Mucosa of descending colon (tissue), 3 donors: Measurements from ENCODE around the gene ALDH1A1. TPM values are rescaled to one million over a fixed set of nuclear protein-coding genes. Genes with fewer than 3 reads are reported as not detected.

Experiments
- ATAC-seq: fragments of 200-7000 bp; cut with Tn5 transposase; one replicate; pipeline ENCODE4 v1.9.1; 2020; ENCODE audit warnings: mild to moderate bottlenecking, moderate library complexity
- DNase-seq, 3 donors: peaks; one replicate each; pipeline ENCODE4 v3.0.0-alpha.2; 2020
- H3K36me3 ChIP-seq: fragments of 200-600 bp; one replicate; pipeline ENCODE4 v1.8.0; 2021; ENCODE audit warnings: low read depth, mild to moderate bottlenecking
- H3K4me1 ChIP-seq: fragments of 200-600 bp; one replicate; pipeline ENCODE4 v1.8.0; 2021; ENCODE audit warnings: low read depth, mild to moderate bottlenecking
- H3K4me3 ChIP-seq: fragments of 200-600 bp; one replicate; pipeline ENCODE4 v1.8.0; 2021; ENCODE audit warnings: mild to moderate bottlenecking
- H3K9me3 ChIP-seq: fragments of 200-600 bp; one replicate; pipeline ENCODE4 v1.8.0; 2021; ENCODE audit warnings: mild to moderate bottlenecking
- intact Hi-C, 2 donors: fragments of 100-400 bp; cut with DNase I in 1 of 2; cut with micrococcal nuclease in 1 of 2; formaldehyde crosslinking; loops; one replicate each; pipeline versions ENCODE4 v1.11.0 to v1.11.1; 2022; cut with DNase I, micrococcal nuclease
- long read RNA-seq, 2 donors: library from polyadenylated mRNA; unstranded; transcript quantifications; one replicate each; pipeline ENCODE4 v2.0.0, GENCODE V29; 2019 to 2021
- total RNA-seq, 3 donors: library from RNA; stranded (reverse); fragmentation: NEBNext Ultra II Directional in 2 of 3; extraction: Animal tissue kit (Norgen Biotek cat#: 25700) in 2 of 3; gene quantifications; one replicate each; pipeline versions ENCODE4 v1.2.1 to v1.2.4, GENCODE V29; 2021 to 2023
- TF ChIP-seq, protein P1 (sequence below): fragments of 200-600 bp; IDR thresholded peaks from one replicate; pipeline ENCODE4 v1.8.0; 2022; ENCODE audit warnings: antibody characterized with exemption, mild to moderate bottlenecking
- donor health status: DM: no; HTN: no; CAD: no; lungs with moderate emphysema.
- donor health status: DM: no; HTN: no; CAD: no.
- donor health status: DM: no; HTN: yes; CAD: no.

The ALDH1A1 gene
- total RNA-seq = 100 to 1,000 TPM in 1 of 3 donors, 10 to 100 TPM in 2; 72.9 to 173 (median 84.1) TPM
- long read RNA-seq, donor 1, transcript ALDH1A1-201 (13 exons, 2,107 nt) = major isoform, 119 of 147 reads
- long read RNA-seq, donor 1, partial matches to known transcripts = 25 of 147 reads
- long read RNA-seq, donor 1, other reads (novel, unspliced or antisense) = 3 of 147 reads
- long read RNA-seq, donor 2, transcript ALDH1A1-201 (13 exons, 2,107 nt) = major isoform, 60 of 62 reads
- long read RNA-seq, donor 2, partial matches to known transcripts = 1 of 62 reads
- long read RNA-seq, donor 2, other reads (novel, unspliced or antisense) = 1 of 62 reads

DNA sequence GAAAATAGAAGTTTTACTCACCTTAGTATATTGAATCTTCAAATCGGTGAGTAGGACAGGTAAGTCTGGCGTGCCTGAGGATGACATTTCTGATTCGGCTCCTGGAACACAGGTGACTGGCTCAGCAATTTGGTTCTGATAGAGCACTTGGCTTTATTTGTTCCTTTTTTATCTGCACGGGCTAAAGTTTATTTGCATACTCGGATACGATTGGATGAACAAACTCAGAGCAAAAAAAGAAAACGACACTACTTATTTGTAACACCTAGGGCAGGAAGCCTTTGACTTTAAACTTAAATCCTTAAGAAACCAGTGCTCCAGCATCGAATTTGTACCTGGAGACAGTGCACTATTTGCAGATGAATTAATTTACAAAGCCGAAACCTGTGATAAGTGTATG lies at the start of gene ALDH1A1:
ALDH1A1 (minus strand) TSS at position 140 of the 400 bp plus-strand sequence; CDS start at position 87, 53 bp downstream.
- no peak within 1 kb of the TSS for H3K4me3 ChIP-seq
- peak in 1 of 3 donors; percentile 51 for DNase-seq
- peaks cover 43% of the 10 kb centered on the region for H3K4me1 ChIP-seq
- intact Hi-C loops = no loop called here
- no peaks in the 10 kb centered on the region for H3K9me3 ChIP-seq
- TF ChIP-seq, protein P1, sequence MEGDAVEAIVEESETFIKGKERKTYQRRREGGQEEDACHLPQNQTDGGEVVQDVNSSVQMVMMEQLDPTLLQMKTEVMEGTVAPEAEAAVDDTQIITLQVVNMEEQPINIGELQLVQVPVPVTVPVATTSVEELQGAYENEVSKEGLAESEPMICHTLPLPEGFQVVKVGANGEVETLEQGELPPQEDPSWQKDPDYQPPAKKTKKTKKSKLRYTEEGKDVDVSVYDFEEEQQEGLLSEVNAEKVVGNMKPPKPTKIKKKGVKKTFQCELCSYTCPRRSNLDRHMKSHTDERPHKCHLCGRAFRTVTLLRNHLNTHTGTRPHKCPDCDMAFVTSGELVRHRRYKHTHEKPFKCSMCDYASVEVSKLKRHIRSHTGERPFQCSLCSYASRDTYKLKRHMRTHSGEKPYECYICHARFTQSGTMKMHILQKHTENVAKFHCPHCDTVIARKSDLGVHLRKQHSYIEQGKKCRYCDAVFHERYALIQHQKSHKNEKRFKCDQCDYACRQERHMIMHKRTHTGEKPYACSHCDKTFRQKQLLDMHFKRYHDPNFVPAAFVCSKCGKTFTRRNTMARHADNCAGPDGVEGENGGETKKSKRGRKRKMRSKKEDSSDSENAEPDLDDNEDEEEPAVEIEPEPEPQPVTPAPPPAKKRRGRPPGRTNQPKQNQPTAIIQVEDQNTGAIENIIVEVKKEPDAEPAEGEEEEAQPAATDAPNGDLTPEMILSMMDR = no peak
- H3K36me3 ChIP-seq = no peaks in the 10 kb centered on the region
- ATAC-seq = peak; percentile 74

DNA sequence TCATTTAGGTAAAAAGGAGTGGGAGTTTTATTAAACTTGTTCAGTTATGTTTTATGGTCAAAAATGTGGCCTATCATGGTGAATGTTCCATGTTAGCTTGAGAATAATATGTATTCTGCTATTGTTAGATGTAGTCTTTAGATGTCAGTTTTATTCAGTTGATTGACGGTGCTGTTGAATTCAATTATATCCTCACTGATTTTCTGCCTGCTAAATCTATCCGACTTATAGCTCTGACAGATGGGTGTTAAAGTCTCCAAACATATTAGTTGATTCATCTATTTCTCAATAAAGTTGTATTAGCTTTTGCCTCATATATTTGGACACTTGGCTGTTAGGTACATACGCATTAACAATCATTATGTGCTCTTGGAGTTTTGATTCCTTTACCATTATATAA lies 49.0 kb upstream of the ALDH1A1 start:
- no peak for ATAC-seq
- intact Hi-C loops = no loop called here
- no peaks in the 10 kb centered on the region for H3K4me1 ChIP-seq
- H3K4me3 ChIP-seq = no peak overlapping the region
- no peak for DNase-seq
- TF ChIP-seq, protein P1 = no peak
- no peaks in the 10 kb centered on the region for H3K9me3 ChIP-seq
- no peaks in the 10 kb centered on the region for H3K36me3 ChIP-seq

DNA sequence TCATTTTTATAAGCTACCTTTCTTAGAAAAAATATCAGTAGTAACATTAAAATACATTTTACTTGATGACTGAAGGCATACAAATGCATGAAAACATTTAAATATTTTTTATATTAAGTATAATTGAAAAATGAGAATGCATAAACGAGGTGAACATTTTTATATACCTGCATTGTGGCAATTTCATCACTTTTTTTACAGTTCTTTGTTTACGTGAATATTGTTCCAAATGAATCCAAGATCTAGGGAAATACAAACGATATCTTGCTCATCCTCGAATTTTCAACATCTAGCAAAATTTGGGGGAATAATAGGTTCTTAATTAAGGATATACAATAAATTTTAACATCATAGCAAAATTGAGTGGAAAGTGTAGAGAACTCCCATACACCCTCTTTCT lies 45.5 kb upstream of the ALDH1A1 start:
- DNase-seq (no peak), ATAC-seq (no peak)
- TF ChIP-seq, protein P1 = no peak
- no peak overlapping the region for H3K4me3 ChIP-seq
- H3K9me3 ChIP-seq = no peaks in the 10 kb centered on the region
- no peaks in the 10 kb centered on the region for H3K36me3 ChIP-seq
- no peaks in the 10 kb centered on the region for H3K4me1 ChIP-seq
- intact Hi-C loops = no loop called here

DNA sequence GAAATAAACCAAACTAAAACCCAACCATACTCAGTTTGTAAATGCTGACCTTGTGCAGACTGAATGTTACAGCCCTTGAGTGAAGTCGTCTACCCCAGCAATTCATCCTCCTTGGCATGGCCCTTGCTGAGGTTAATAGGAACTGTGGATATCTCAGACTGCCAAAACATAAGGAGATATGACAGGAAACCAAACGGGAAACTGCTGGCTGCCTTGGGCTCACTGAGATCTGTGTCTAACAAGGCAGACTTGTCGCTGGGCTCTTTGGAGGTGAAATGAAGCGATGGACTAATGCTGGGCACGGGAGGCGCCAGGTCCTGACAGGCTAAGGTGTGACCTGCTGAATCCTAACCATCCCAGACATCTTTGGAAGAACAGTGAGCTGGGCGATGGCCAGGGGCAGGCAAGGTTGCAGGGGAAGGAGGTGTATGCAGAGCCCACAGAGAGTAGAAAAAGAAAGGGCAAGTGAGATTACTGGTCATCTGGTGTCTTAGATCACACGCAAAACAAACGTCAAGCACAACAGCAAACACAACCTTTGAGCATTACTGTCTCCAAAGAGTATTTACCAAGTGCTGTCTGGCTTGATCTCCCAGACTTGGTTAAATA lies 44.6 kb upstream of the ALDH1A1 start:
- no peak overlapping the region for H3K4me3 ChIP-seq
- H3K36me3 ChIP-seq = no peaks in the 10 kb centered on the region
- H3K9me3 ChIP-seq = no peaks in the 10 kb centered on the region
- no peaks in the 10 kb centered on the region for H3K4me1 ChIP-seq
- peak in 2 of 3 donors; percentile 26 to 38 for DNase-seq
- intact Hi-C loops = no loop called here
- ATAC-seq = peak; percentile 87
- TF ChIP-seq, protein P1 = no peak

DNA sequence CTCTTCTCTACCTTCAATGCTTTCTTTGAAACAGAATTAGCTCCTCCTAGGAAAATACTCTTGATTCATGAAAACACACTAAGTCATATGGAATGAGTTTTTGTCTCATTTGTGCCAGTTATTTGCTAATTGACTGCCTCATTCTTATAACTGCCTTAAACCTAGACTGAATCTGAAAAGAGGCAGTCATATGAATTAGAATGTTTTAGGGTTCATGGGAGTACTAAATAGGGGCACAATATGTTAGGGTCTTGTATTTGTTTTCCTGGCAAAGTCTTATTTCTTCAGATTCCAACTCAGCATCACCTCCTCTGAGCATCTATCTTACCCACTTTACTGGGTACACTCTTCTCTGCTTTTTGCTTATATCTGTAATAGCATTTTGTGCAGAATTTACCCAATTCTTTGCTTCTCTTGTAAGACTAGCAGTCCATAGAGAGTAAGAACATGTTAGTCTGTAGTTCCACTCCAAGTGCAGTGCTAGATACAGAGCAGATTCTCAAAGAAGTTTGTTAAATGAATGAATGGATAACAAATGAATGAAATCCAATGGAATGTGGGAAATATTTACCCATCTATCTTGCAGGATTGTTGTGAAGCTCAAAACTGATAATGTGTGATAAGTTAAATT lies 43.9 kb upstream of the ALDH1A1 start:
- ATAC-seq (no peak), DNase-seq (no peak)
- TF ChIP-seq, protein P1 = no peak
- no peaks in the 10 kb centered on the region for H3K9me3 ChIP-seq
- H3K4me1 ChIP-seq = no peaks in the 10 kb centered on the region
- intact Hi-C loops = no loop called here
- H3K36me3 ChIP-seq = no peaks in the 10 kb centered on the region
- H3K4me3 ChIP-seq = no peak overlapping the region
